Hepatocyte (in vitro differentiated cells): ENCODE measurements around the gene LIPC. TPM values are rescaled to one million over a fixed set of nuclear protein-coding genes. Genes with fewer than 3 reads are reported as not detected.
A peak's percentile ranks its signal among the peaks of the same experiment; 100 is the strongest.

Source experiments
- DNase-seq: peaks from one replicate; pipeline ENCODE4 v3.0.0-alpha.2; 2016; ENCODE audit warnings: low spot score
- H2AFZ ChIP-seq: fragments of 200-600 bp; sonication (generic); 2 replicates; pipeline ENCODE4 v1.6.0; 2016; ENCODE audit warnings: antibody characterized with exemption, mild to moderate bottlenecking
- H3K27ac ChIP-seq: fragments of 200-600 bp; sonication (generic); 2 replicates; pipeline ENCODE4 v1.5.1; 2016; ENCODE audit warnings: mild to moderate bottlenecking
- H3K27me3 ChIP-seq: fragments of 200-600 bp; sonication (generic); 2 replicates; pipeline ENCODE4 v1.6.1; 2016
- H3K36me3 ChIP-seq: fragments of 200-600 bp; sonication (generic); replicated peaks from 2 replicates; pipeline ENCODE4 v1.5.1; 2016; ENCODE audit warnings: low read depth; ENCODE audit not compliant: insufficient read depth
- H3K4me1 ChIP-seq: fragments of 200-600 bp; sonication (generic); 2 replicates; pipeline ENCODE4 v1.5.1; 2016; ENCODE audit warnings: mild to moderate bottlenecking, moderate library complexity; ENCODE audit not compliant: insufficient read depth
- H3K4me2 ChIP-seq: fragments of 200-600 bp; sonication (generic); 2 replicates; pipeline ENCODE4 v1.6.0; 2016
- H3K4me3 ChIP-seq: fragments of 200-600 bp; sonication (generic); 2 replicates; pipeline ENCODE4 v1.5.1; 2016; ENCODE audit warnings: mild to moderate bottlenecking
- H3K79me2 ChIP-seq: fragments of 200-600 bp; sonication (generic); 2 replicates; pipeline ENCODE4 v1.6.0; 2017; ENCODE audit warnings: mild to moderate bottlenecking
- H3K9me2 ChIP-seq: fragments of 200-600 bp; sonication (generic); replicated peaks from 2 replicates; pipeline ENCODE4 v1.6.0; 2017; ENCODE audit warnings: mild to moderate bottlenecking; ENCODE audit not compliant: insufficient read depth
- H3K9me3 ChIP-seq: fragments of 200-600 bp; sonication (generic); 2 replicates; pipeline ENCODE4 v1.5.1; 2016; ENCODE audit warnings: low read depth, mild to moderate bottlenecking
- H4K20me1 ChIP-seq: fragments of 200-600 bp; sonication (generic); 2 replicates; pipeline ENCODE4 v1.6.0; 2016; ENCODE audit warnings: mild to moderate bottlenecking; ENCODE audit not compliant: insufficient read depth, poor library complexity, severe bottlenecking
- EZH2 ChIP-seq: fragments of 200-600 bp; sonication (generic); IDR thresholded peaks from 2 replicates; pipeline ENCODE4 v1.6.1; 2016; ENCODE audit warnings: antibody characterized with exemption, mild to moderate bottlenecking, borderline replicate concordance
- EZH2phosphoT487 ChIP-seq: fragments of 200-600 bp; sonication (generic); IDR thresholded peaks from one replicate; pipeline ENCODE4 v1.6.1; 2018; ENCODE audit warnings: antibody characterized with exemption, mild to moderate bottlenecking, low read depth, moderate library complexity; ENCODE audit not compliant: unreplicated experiment, severe bottlenecking
- WGBS: methylation state at CpG from one replicate; pipeline ENCODE4 v1.1.6; 2016; ENCODE audit warnings: low lambda C conversion rate; ENCODE audit errors: missing lambda C conversion rate; 5-methylcytosine and 5-hydroxymethylcytosine counted together
- polyA plus RNA-seq: library from polyadenylated mRNA; unstranded; fragments of >200 nt; fragmentation: Nextera tagmentation; extraction: Ambion mirVana; gene quantifications from 2 replicates; pipeline ENCODE4 v1.2.1, GENCODE V29; 2016
- small RNA-seq: library from RNA; depleted of rRNA; stranded (forward); fragments of <200 nt; gene quantifications from one replicate; pipeline ENCODE3, GENCODE V24; 2014
- total RNA-seq: library from RNA; depleted of rRNA; stranded (reverse); fragments of >200 nt; gene quantifications from 2 replicates; pipeline ENCODE4 v1.2.3, GENCODE V29; 2014
- TF ChIP-seq, protein P1 (sequence below): fragments of 200-600 bp; sonication (generic); IDR thresholded peaks from 2 replicates; pipeline ENCODE4 v1.5.1; 2016; ENCODE audit warnings: antibody characterized with exemption, mild to moderate bottlenecking; ENCODE audit not compliant: poor library complexity

Gene LIPC
- total and polyA plus RNA-seq, 2 experiments from 2014 or later, result 37.0 to 64.8 TPM

DNA sequence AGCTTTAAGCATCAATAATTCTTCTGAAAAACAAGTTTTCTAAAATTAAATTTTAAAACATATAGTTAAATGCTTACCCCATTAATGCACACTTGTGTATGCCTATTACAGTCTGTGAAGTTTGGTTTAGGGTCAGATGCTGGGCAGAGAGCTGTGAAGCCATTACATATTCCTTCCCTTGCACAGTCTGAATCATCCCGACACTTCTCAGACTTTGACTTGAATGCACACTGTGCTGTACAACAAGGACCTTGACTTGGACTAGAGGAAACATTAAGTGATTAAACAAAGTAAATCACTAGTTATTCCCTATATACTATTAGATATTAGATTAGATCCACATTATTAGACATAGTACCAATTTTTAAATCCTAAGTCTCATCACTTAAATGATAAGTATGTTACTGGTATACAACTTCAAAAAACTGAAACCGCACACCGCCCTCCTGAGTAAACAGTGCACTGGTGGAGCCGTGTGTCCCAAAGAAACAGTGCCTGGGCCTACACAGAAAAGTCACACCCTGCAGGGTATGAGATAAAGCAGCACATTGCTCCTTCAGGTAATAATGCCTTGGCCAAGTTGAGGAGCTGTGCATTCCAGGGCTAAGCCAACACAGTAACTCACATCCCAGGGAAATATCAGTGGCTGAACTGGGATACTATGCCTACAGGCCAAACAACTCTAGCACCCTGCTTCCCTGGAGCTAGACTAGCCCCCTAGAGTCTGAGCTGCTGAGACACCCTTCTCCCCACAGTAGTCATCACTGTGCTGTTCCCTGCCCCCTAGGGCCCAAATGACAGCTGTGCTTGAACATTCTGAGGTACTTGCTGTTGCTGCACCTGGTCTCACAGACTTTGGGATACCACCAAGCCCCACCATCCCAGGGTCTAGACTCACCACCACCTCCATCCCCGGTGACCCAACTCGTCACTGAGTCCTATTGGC lies 180.2 kb downstream of the LIPC start:
- TF ChIP-seq EZH2 (no peak), EZH2phosphoT487 (no peak)
- TF ChIP-seq, protein P1, sequence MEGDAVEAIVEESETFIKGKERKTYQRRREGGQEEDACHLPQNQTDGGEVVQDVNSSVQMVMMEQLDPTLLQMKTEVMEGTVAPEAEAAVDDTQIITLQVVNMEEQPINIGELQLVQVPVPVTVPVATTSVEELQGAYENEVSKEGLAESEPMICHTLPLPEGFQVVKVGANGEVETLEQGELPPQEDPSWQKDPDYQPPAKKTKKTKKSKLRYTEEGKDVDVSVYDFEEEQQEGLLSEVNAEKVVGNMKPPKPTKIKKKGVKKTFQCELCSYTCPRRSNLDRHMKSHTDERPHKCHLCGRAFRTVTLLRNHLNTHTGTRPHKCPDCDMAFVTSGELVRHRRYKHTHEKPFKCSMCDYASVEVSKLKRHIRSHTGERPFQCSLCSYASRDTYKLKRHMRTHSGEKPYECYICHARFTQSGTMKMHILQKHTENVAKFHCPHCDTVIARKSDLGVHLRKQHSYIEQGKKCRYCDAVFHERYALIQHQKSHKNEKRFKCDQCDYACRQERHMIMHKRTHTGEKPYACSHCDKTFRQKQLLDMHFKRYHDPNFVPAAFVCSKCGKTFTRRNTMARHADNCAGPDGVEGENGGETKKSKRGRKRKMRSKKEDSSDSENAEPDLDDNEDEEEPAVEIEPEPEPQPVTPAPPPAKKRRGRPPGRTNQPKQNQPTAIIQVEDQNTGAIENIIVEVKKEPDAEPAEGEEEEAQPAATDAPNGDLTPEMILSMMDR, result no peak
- Histone ChIP-seq H3K4me1 (peaks cover 6% of the 10 kb centered on the region), H3K4me2 (peak overlapping the region; percentile 40), H3K9me2 (no peaks in the 10 kb centered on the region), H4K20me1 (no peaks in the 10 kb centered on the region), H3K27ac (peak overlapping the region; percentile 60), H3K27me3 (no peaks in the 10 kb centered on the region), H3K79me2 (peaks cover 35% of the 10 kb centered on the region), H3K9me3 (no peaks in the 10 kb centered on the region), H3K36me3 (no peaks in the 10 kb centered on the region), H3K4me3 (no peak overlapping the region), H2AFZ (no peak overlapping the region)
- WGBS, result 78% methylated on average over 6 of the region's 6 CpGs
- DNase-seq, result peak; percentile 25

DNA sequence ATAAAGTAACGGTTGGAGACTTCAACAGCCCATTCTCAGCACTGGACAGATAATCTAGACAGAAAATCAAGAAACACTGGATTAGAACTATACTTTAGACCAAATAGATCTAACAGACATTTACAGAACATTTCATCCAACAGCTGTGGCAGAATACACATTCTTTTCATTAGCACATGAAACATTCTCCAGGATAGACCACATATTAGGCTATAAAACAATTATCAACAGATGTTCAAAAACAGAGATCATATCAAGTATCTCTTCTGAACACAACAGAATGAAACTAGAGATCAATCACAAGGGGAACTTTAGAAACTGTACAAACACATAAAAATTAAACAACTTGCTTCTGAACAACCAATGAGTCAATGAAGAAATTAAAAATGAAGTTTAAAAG lies 184.4 kb downstream of the LIPC start:
- Histone ChIP-seq H3K27me3 (no peaks in the 10 kb centered on the region), H3K9me3 (no peaks in the 10 kb centered on the region), H3K9me2 (no peaks in the 10 kb centered on the region), H3K27ac (no peak overlapping the region), H3K79me2 (peaks cover 40% of the 10 kb centered on the region), H3K4me2 (no peak overlapping the region), H3K4me1 (peaks cover 6% of the 10 kb centered on the region), H3K36me3 (no peaks in the 10 kb centered on the region), H2AFZ (no peak overlapping the region), H4K20me1 (no peaks in the 10 kb centered on the region), H3K4me3 (no peak overlapping the region)
- DNase-seq, result no peak
- TF ChIP-seq EZH2, result no peak
- TF ChIP-seq EZH2phosphoT487, result no peak
- TF ChIP-seq, protein P1, result no peak
- 62% methylated on average over 1 of the region's 1 CpG for WGBS

Small RNAs within 50 kb of the gene (small RNA-seq; reads per million reads assigned to genes)
- gene AC084781.2, result not detected
